IMR-90 (cell line): ENCODE measurements around the gene ENDOV. TPM values are rescaled to one million over a fixed set of nuclear protein-coding genes. Genes with fewer than 3 reads are reported as not detected.

ENCODE experiments used
- ATAC-seq: fragments of 200-7000 bp; cut with Tn5 transposase; 2 replicates; pipeline ENCODE4 v1.9.1; 2020; ENCODE audit warnings: low read depth, mild to moderate bottlenecking, moderate library complexity
- BruUV-seq: library from RNA; stranded (reverse); fragments of 400-500 nt; replicated peaks from 2 replicates; lab custom pipeline; 2021; lab: Mats Ljungman, UMichigan
- CTCF ChIA-PET: fragments of 300-600 bp; formaldehyde crosslinking; extraction: SDS; loops from one replicate; lab custom pipeline; 2021; ENCODE audit warnings: antibody characterized with exemption; lab: Yijun Ruan, JAX
- POLR2A ChIA-PET: fragments of 300-600 bp; sonication (Branson Sonifier 250); formaldehyde crosslinking; loops from one replicate; lab custom pipeline; 2022; ENCODE audit warnings: antibody characterized with exemption; ENCODE audit not compliant: unreplicated experiment; lab: Charles Lee
- DNase-seq: peaks from one replicate; pipeline ENCODE4 v3.0.0; 2013
- H2AFZ ChIP-seq: replicated peaks from 2 replicates; pipeline ENCODE3; 2013; ENCODE audit warnings: low read length, mild to moderate bottlenecking; ENCODE audit not compliant: poor library complexity
- H2AK5ac ChIP-seq: 2 replicates; pipeline ENCODE4 v1.6.1; 2013; ENCODE audit warnings: low read depth, low read length, inconsistent platforms
- H2AK9ac ChIP-seq: replicated peaks from 2 replicates; pipeline ENCODE3; 2013; ENCODE audit warnings: mild to moderate bottlenecking, low read depth, low read length, moderate library complexity; ENCODE audit not compliant: poor library complexity
- H2BK120ac ChIP-seq: 2 replicates; pipeline ENCODE4 v1.6.1; 2013; ENCODE audit warnings: low read depth, low read length, inconsistent platforms
- H2BK15ac ChIP-seq: 3 replicates; pipeline ENCODE4 v1.6.1; 2013; ENCODE audit warnings: low read depth, low read length, inconsistent platforms
- H2BK20ac ChIP-seq: 2 replicates; pipeline ENCODE4 v1.6.1; 2013; ENCODE audit warnings: low read depth, mild to moderate bottlenecking, inconsistent platforms, low read length, moderate library complexity
- H2BK5ac ChIP-seq: 2 replicates; pipeline ENCODE4 v1.6.1; 2013; ENCODE audit warnings: mild to moderate bottlenecking, low read depth, low read length, inconsistent platforms; ENCODE audit not compliant: poor library complexity, severe bottlenecking
- H3K14ac ChIP-seq: replicated peaks from 2 replicates; pipeline ENCODE4 v1.6.1; 2013; ENCODE audit warnings: low read depth, low read length, inconsistent platforms
- H3K18ac ChIP-seq: 2 replicates; pipeline ENCODE4 v1.6.1; 2013; ENCODE audit warnings: low read depth, low read length, control low read depth
- H3K23ac ChIP-seq: 2 replicates; pipeline ENCODE4 v1.6.1; 2013; ENCODE audit warnings: low read depth, low read length, inconsistent platforms
- H3K27ac ChIP-seq: 2 replicates; pipeline ENCODE4 v1.5.1; 2013; ENCODE audit warnings: mild to moderate bottlenecking, control low read depth, low read length; ENCODE audit not compliant: insufficient read depth
- H3K27me3 ChIP-seq: 2 replicates; pipeline ENCODE4 v1.6.1; 2013; ENCODE audit warnings: low read length; ENCODE audit not compliant: control insufficient read depth, insufficient read depth
- H3K36me3 ChIP-seq: 2 replicates; pipeline ENCODE4 v1.6.1; 2013; ENCODE audit warnings: low read length, mixed read lengths; ENCODE audit not compliant: control insufficient read depth, insufficient read depth
- H3K4ac ChIP-seq: 2 replicates; pipeline ENCODE4 v1.6.1; 2013; ENCODE audit warnings: low read depth, low read length, inconsistent platforms
- H3K4me1 ChIP-seq: 2 replicates; pipeline ENCODE4 v1.6.1; 2013; ENCODE audit warnings: low read length, mixed read lengths; ENCODE audit not compliant: control insufficient read depth, insufficient read depth
- H3K4me2 ChIP-seq: 2 replicates; pipeline ENCODE4 v1.6.1; 2013; ENCODE audit warnings: low read depth, mild to moderate bottlenecking, control low read depth, low read length, moderate library complexity
- H3K4me3 ChIP-seq: 2 replicates; pipeline ENCODE4 v1.5.1; 2013; ENCODE audit warnings: low read depth, mild to moderate bottlenecking, control low read depth, low read length, moderate library complexity; ENCODE audit not compliant: insufficient read depth
- H3K56ac ChIP-seq: 2 replicates; pipeline ENCODE4 v1.6.1; 2013; ENCODE audit warnings: low read length, inconsistent platforms; ENCODE audit not compliant: insufficient read depth; ENCODE audit errors: extremely low read depth
- H3K79me1 ChIP-seq, 2 experiments: 2 replicates each; pipeline ENCODE4 v1.6.1; 2013; ENCODE audit warnings: low read length in 2 of 2, inconsistent platforms in 1 of 2, low read depth in 1 of 2
- H3K9ac ChIP-seq: 2 replicates; pipeline ENCODE4 v1.6.1; 2013; ENCODE audit warnings: low read depth, low read length, control low read depth
- H3K9me1 ChIP-seq: 2 replicates; pipeline ENCODE4 v1.6.1; 2013; ENCODE audit warnings: low read length, inconsistent platforms; ENCODE audit not compliant: insufficient read depth
- H3K9me3 ChIP-seq: 2 replicates; pipeline ENCODE4 v1.6.1; 2013; ENCODE audit warnings: low read length; ENCODE audit not compliant: control insufficient read depth, insufficient read depth
- H4K20me1 ChIP-seq: 2 replicates; pipeline ENCODE4 v1.6.1; 2013; ENCODE audit warnings: low read length, inconsistent platforms; ENCODE audit not compliant: insufficient read depth
- H4K5ac ChIP-seq: 2 replicates; pipeline ENCODE4 v1.6.1; 2013; ENCODE audit warnings: mild to moderate bottlenecking, low read depth, low read length, control low read depth
- H4K8ac ChIP-seq, 2 experiments: 2 replicates each; pipeline ENCODE4 v1.6.1; 2013; ENCODE audit warnings: low read depth in 2 of 2, low read length in 2 of 2, control low read depth in 1 of 2, inconsistent platforms in 1 of 2
- H4K91ac ChIP-seq: 2 replicates; pipeline ENCODE4 v1.6.1; 2013; ENCODE audit warnings: low read depth, low read length, inconsistent platforms; ENCODE audit not compliant: insufficient read depth
- CEBPB ChIP-seq: IDR thresholded peaks from 2 replicates; pipeline ENCODE4 v1.6.1; 2012; ENCODE audit warnings: low read depth, low read length, improper control_type of control experiment
- CHD1 ChIP-seq: IDR thresholded peaks from 2 replicates; pipeline ENCODE4 v1.6.1; 2012; ENCODE audit warnings: low read depth, low read length, improper control_type of control experiment
- ELK1 ChIP-seq: fragments of 150-350 bp; IDR thresholded peaks from 2 replicates; pipeline ENCODE4 v1.6.1; 2016; ENCODE audit warnings: low read depth, mild to moderate bottlenecking, low read length, moderate library complexity, borderline replicate concordance
- MAFK ChIP-seq: IDR thresholded peaks from 2 replicates; pipeline ENCODE4 v1.6.1; 2012; ENCODE audit warnings: low read depth, low read length, improper control_type of control experiment
- MAZ ChIP-seq: IDR thresholded peaks from 2 replicates; pipeline ENCODE4 v1.6.1; 2012; ENCODE audit warnings: low read depth, mild to moderate bottlenecking, low read length, improper control_type of control experiment, moderate library complexity, borderline replicate concordance
- NFE2L2 ChIP-seq: fragments of 150-350 bp; IDR thresholded peaks from 2 replicates; pipeline ENCODE4 v1.6.1; 2016; ENCODE audit warnings: low read depth, mild to moderate bottlenecking, low read length
- RCOR1 ChIP-seq: IDR thresholded peaks from 2 replicates; pipeline ENCODE4 v1.6.1; 2012; ENCODE audit warnings: mild to moderate bottlenecking, low read length, improper control_type of control experiment; ENCODE audit not compliant: insufficient replicate concordance
- SMC3 ChIP-seq: fragments of 150-350 bp; IDR thresholded peaks from 2 replicates; pipeline ENCODE4 v1.6.1; 2016; ENCODE audit warnings: low read depth, mild to moderate bottlenecking, antibody characterized with exemption, low read length, moderate library complexity
- WGBS, 2 experiments: methylation state at CpG; one replicate each; pipeline versions ENCODE4 v1.1.5 to v1.1.7; 2013; ENCODE audit warnings: missing lambda C conversion rate in 2 of 2; ENCODE audit not compliant: insufficient read length in 1 of 2; ENCODE audit errors: extremely low coverage in 2 of 2; 5-methylcytosine and 5-hydroxymethylcytosine counted together
- dilution Hi-C: fragments of 300-500 bp; cut with HindIII; formaldehyde crosslinking; loops from one replicate; pipeline ENCODE4 v1.14.3; 2018; ENCODE audit warnings: low sequenced_read_pairs; ENCODE audit not compliant: unreplicated experiment
- in situ Hi-C: fragments of 300-500 bp; cut with MboI; formaldehyde crosslinking; loops from 3 replicates; pipeline ENCODE4 v1.14.3; 2019; ENCODE audit warnings: low sequenced_read_pairs, inconsistent platforms, mixed read lengths
- intact Hi-C: fragments of 100-400 bp; cut with micrococcal nuclease; formaldehyde crosslinking; loops from 2 replicates; pipeline ENCODE4 v1.10.0; 2022
- polyA plus RNA-seq, 3 experiments: library from polyadenylated mRNA; depleted of rRNA; stranded (reverse); fragments of >200 nt; gene quantifications; 2 replicates each; pipeline ENCODE4 v1.2.3, GENCODE V29; 2012; ENCODE audit warnings: low replicate concordance in 1 of 3
- total RNA-seq: library from RNA; depleted of rRNA; stranded (reverse); fragments of >200 nt; gene quantifications from 2 replicates; pipeline ENCODE4 v1.2.3, GENCODE V29; 2012

ENDOV gene
- total and polyA plus RNA-seq, 2 of the 4 experiments (the other 2 are of a cell fraction), result 15.1 to 30.3 TPM

GRCh38 chr17:80442323-80442659 is 27.3 kb downstream of the ENDOV start:
- no peak overlapping the region for H3K4ac ChIP-seq
- H4K20me1 ChIP-seq, result no peaks in the 10 kb centered on the region; the same call in none of the 2 replicates
- no peak overlapping the region for H3K27ac ChIP-seq
- peaks cover 11% of the 10 kb centered on the region; the same call in 1 of the 2 replicates for H3K27me3 ChIP-seq
- TF ChIP-seq CEBPB, result no peak
- no peak for TF ChIP-seq MAZ
- TF ChIP-seq NFE2L2, result no peak
- TF ChIP-seq RCOR1, result no peak
- TF ChIP-seq SMC3, result no peak
- no peak for TF ChIP-seq MAFK
- no peak for TF ChIP-seq ELK1
- no peak for TF ChIP-seq CHD1
- H3K9me3 ChIP-seq, result no peaks in the 10 kb centered on the region
- peaks cover 5% of the 10 kb centered on the region for H3K4me1 ChIP-seq
- no peak overlapping the region for H3K9ac ChIP-seq
- no peaks in the 10 kb centered on the region for H3K79me1 ChIP-seq
- no peak overlapping the region for H2BK15ac ChIP-seq
- no peak overlapping the region for H2AK5ac ChIP-seq
- intact Hi-C loops, result no loop called here
- dilution Hi-C loops, result no loop called here
- no peak for DNase-seq
- H3K14ac ChIP-seq, result no peak overlapping the region
- no peak overlapping the region for H2AK9ac ChIP-seq
- H3K18ac ChIP-seq, result no peak overlapping the region
- no peak overlapping the region for H2AFZ ChIP-seq
- no peak overlapping the region for H3K56ac ChIP-seq
- H4K91ac ChIP-seq, result no peak overlapping the region
- H3K4me2 ChIP-seq, result no peak overlapping the region
- BruUV-seq, result no TSS peak
- no peak overlapping the region for H2BK120ac ChIP-seq
- H4K8ac ChIP-seq, result no peak overlapping the region
- no peak overlapping the region for H2BK5ac ChIP-seq
- H4K5ac ChIP-seq, result no peak overlapping the region
- no peaks in the 10 kb centered on the region for H3K36me3 ChIP-seq
- no peak overlapping the region for H3K23ac ChIP-seq
- ATAC-seq, result no peak
- no peaks in the 10 kb centered on the region for H3K9me1 ChIP-seq
- H3K4me3 ChIP-seq, result no peak overlapping the region
- in situ Hi-C loops, result no loop called here
- ChIA-PET POLR2A (no interaction called here), CTCF (no interaction called here)
- WGBS, 2 experiments, result 47% methylated on average over 2 of the region's 12 CpGs; no CpG with 5 or more reads in 1 of the 2 experiments
- H2BK20ac ChIP-seq, result no peak overlapping the region
